NCI-H2081 (cell line): Measurements from ENCODE around the gene DUSP28.

Source experiments
- DNase-seq, 2 experiments: peaks; one replicate each; lab custom pipeline; 2025; lab: John Stamatoyannopoulos, UW

The DUSP28 gene

DNA sequence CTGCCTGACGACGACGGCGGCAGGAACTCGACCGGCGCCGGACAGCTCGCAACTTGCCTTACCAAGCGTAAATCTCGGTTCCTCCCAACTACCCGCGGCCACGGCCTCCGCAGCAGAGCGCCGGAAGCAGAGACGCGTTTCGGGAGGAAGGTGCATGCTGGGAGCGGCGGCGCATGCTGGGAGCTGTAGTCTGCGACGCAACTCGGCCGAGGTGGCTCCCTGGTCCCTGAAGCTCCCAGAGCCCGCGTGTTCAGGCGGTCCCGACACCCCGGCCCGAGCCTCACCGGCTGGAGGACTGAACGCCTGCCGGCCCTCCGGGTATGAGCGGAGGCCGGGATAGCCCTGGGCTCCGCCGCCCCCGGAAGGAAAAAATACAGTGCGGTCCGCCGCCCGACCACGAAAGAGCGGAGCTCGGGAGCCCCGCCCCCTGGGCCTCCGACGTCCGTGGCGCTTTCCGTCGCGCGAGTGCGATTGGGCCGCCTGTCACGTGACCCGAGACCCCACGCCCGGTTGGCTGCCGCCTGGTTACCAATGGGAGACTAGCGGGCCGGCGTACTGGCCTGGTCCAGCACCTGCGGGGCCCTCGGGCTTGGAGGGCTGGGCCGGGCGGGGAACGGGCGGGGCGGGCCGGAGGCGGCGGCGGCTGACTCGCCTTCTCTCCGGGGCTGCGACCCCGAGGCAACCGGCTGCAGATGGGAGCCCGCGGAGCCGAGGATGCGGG is 26.2 kb downstream of the DUSP28 start, which contains the start of gene CAPN10:
CAPN10 (plus strand) TSS at position 537 of the 721 bp plus-strand sequence; CDS start at position 715, 178 bp downstream.
- peak; percentile 95 to 97 for DNase-seq

DNA sequence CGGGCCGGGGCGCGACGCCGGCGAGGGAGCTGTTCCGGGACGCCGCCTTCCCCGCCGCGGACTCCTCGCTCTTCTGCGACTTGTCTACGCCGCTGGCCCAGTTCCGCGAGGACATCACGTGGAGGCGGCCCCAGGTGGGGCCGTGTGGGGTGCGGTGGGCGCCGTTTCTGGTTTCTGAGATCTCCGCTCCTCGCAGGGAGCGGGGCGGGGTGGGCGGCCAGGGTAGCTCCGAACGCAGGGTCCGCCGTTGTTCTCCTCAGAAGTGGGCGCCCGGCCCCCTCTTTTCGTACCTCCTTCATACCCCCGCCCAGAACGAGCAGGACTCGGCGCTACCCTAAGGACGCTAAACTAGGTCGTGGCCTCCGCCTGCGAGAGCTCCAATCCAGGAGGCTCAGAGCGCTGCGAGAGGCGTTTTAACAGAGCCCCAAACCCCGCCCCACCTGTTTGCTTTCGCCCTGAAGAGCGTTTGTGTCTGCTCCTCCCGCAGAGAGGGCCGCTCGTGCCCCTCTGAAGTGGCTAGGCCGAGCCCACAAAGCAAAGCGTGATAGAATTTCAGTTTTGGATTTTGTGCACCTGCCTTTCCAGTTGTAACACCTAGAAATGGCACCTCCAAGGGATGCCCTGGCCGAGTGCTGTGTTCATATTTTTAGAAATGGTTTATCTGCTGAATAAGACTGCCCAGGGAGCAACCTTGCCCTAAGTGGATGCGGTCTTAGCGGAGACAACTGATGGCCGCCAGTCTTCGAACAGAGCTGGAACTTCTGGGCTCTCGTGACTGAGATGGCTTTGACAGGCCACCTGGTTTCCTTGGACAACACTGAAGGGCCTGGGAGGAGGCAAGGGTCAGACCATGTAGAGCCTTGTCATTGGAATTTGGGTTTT is 27.0 kb downstream of the DUSP28 start:
- DNase-seq, result peak; percentile 33 to 75

DNA sequence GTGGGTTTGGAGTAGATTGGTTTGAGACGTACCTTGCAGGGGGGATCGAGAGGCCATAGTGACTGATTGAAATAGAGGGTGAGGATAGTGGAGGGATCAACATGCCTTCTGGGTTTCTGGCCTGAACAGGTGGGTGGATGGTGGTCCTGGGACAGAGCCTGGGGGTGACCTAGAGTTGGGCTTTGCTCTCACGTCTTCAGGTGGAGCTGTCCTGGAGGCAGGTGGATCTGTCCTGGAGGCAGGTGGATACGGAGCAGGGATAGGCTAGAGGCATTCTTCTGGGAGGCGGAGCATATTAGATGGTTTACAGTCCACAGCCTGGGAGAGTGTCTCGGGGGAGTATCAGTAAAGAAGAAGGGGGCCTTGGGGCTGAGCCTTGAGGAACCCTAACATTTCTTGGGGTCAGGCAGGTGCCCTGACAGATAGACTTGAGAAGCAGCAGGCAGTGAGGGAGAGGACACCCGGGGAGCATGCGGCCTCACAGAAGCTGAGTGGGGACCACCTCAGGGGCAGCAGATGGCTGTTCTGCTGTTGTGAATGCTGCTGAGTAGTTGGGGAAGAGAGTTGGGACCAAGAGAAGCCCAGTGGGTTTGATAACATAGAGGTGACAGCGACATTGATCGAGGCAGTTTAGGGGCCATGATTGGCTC is 28.0 kb downstream of the DUSP28 start:
- DNase-seq, result no peak

DNA sequence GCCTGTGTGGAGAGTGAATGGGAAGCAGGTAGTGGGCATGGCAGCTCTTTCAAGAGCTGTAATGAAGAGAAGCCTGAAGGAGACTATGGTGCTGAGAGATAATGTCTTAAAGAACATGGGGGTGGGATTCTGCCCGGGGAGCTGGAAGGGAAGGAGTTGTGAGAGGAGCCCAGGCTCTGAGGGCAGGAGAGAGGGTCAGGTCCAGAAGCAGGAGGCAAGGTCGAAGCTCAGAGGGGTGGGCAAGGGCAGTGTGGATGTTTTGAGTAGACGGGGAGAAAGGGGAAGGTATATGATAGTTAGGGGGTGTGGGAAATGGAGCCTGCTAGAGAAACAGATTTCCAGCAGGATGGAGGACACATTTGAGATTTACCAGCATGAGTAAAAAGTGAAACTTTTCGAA is 28.5 kb downstream of the DUSP28 start:
- no peak for DNase-seq

DNA sequence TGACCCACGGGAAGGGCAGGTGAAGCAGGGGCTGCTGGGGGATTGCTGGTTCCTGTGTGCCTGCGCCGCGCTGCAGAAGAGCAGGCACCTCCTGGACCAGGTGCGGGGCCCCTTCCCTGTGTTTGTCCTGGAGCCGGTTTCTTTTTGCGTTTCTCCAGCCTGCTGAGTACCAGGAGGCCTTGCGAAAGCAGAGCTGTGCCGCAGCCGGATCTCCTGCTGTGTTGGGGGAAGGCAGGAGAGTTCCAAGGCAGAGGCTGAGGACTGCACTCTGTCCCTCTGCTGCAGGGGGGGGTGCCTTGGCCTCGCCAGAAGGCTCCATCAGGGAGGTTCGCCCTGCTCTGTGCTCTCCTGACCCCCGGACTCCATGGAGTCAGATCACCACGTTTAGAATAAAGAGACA is 29.2 kb downstream of the DUSP28 start:
- DNase-seq, result no peak

DNA sequence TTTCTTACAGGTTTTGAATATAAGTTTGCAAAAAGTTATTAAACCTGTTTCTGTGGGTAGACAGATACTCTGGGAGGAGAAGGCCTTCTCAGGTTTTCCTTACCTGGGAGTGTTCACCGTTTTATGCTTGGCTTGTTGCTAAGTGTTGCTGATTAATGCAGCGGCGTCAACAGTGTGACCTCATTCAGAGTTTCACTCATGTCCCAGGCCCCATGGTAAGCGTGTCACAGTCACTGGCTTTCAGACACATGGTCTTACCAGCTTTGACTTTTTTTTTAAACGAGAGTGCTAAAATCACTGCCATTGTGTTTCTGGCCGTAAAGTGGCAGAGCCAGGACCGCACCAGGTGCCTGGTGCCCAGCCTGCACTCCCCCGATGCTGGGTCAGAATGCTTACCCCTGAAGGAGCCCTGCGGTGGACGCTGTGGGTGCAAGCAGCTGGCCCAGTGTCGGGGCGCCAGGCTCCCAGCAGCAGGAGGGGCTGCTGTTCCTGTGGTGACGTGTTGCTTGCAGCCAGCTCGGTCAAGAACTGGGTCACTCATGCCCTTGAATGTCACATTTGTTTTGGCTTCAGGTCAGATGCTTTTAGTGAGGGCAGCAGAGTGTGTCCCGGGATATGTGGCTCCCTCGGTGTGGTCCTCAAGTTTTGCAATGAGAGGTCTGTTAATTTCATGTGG is 29.8 kb downstream of the DUSP28 start:
- no peak for DNase-seq

DNA sequence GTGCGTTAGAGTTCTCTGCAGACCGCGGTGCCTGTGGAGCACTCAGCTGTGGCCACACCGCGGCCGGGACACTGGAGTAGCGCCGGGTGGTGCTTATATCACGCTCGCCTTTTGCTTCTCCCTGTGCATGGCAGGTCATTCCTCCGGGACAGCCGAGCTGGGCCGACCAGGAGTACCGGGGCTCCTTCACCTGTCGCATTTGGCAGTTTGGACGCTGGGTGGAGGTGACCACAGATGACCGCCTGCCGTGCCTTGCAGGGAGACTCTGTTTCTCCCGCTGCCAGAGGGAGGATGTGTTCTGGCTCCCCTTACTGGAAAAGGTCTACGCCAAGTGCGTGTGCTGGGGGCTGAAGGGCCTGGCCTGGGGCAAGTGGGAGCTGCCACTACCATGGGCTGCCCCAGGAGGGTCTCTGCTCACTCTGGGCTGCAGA is 30.5 kb downstream of the DUSP28 start:
- DNase-seq, result no peak

DNA sequence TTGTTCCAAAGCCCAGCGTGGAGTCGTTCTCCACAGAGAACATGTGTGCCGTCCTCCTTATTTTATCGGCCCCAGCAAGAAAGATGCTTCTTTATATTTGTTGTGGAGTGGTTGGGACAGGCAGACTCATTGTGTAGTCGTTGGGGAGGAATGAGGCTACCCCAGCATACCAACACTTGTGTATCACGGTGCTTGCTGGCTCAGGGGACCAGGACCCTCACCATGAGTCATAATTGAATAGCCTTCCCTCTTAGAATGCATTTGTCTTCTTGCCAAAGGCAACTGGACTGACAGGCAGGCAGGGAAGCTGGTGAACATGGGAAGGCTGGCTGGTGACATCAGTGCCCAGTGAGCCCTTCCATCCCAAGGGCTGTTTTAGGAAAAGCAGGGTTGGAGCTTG is 31.1 kb downstream of the DUSP28 start:
- no peak for DNase-seq

DNA sequence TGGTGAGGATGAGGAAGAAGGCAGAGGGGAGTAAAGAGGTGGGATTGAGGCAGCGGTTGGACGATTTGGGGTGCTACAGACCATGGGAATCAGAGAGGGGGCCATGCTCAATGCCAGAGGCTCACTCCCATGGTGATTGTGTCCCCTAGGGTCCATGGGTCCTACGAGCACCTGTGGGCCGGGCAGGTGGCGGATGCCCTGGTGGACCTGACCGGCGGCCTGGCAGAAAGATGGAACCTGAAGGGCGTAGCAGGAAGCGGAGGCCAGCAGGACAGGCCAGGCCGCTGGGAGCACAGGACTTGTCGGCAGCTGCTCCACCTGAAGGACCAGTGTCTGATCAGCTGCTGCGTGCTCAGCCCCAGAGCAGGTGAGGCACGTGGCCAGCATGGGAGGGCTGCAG is 31.6 kb downstream of the DUSP28 start:
- DNase-seq, result no peak

DNA sequence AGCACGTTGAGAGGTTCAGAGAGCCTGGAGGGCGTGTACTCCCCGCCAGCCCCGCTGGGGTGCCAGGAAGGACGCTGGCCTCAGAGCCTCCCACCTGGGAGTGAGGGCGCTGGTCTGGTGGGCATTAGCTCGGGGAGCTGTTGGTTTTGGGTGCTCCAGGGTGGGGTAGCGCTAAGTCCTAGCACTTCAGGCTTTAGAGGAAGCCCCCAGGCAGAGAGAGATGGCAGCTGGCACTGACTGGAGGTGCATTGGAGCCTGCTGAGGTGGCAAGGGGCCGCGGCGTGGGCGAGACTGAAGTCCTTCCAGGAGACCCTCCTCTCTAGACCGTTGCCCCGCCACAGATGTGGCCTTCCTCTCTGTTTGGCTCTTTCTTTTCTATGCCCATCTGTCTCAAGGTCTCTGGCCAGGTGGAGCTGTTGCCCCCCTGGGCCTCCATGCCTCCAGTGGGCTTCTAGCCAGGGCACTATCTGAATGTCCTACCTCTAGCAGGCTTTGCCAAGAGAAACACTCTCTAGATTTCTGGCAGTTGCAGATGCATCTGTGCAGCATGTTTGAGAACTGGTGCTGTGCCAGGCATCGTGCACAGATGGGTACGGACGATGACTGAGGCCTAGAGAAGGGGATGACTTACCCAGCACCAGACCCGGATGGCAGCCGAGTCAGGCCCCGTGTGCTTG is 33.0 kb downstream of the DUSP28 start:
- DNase-seq, result no peak

DNA sequence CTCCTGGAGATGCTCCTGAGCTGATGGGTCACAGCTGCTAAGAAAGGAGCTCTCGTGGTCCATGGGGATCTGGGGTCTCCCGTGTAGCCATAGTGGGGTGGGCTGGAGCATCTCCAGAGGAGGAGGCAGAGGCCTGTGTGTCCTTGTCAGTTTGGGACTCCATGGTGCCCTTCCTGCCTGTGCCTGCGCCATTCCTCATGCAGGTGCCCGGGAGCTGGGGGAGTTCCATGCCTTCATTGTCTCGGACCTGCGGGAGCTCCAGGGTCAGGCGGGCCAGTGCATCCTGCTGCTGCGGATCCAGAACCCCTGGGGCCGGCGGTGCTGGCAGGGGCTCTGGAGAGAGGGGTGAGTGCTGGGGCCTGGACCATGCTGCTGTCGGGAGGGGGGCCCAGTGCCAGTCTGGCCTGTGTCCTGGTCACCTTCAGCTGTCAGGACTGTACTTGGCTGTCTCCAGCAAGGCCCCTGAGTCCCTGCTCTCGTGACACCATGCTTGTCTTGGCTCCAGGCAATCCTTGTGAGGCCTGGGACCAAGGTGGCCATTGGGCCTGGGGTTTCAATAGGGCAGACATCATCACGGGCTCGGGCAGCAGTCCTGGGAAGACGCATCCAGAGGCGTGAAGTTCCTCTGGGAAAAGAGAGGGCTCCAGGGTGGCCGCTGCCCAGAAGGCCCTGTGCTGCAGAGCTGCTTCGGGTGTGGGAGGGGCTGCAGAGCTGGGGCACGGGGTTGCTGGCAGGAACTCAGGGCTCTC is 33.7 kb downstream of the DUSP28 start:
- DNase-seq, result no peak

DNA sequence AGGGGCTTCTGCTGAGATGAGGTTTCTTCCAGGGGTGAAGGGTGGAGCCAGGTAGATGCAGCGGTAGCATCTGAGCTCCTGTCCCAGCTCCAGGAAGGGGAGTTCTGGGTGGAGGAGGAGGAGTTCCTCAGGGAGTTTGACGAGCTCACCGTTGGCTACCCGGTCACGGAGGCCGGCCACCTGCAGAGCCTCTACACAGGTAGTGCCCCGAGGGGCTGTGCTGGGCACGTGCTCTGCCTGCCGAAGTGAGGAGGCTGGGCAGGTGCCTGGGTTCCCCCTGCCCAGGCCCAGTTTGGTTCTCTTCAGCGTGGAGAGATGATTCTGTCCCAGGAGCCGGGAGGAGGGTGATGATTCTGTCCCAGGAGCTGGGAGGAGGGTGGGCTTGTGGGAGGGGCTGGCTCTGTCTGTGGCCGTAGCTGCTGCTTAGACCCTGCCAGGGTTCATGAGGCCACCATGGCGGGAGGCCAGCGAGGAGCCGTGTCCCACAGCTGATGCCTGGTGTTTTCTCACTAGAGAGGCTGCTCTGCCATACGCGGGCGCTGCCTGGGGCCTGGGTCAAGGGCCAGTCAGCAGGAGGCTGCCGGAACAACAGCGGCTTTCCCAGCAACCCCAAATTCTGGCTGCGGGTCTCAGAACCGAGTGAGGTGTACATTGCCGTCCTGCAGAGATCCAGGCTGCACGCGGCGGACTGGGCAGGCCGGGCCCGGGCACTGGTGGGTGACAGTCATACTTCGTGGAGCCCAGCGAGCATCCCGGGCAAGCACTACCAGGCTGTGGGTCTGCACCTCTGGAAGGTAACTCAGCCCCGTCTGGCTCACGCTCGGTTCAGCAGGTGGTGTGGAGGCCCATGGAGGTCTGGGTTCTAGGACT is 34.6 kb downstream of the DUSP28 start:
- no peak for DNase-seq

DNA sequence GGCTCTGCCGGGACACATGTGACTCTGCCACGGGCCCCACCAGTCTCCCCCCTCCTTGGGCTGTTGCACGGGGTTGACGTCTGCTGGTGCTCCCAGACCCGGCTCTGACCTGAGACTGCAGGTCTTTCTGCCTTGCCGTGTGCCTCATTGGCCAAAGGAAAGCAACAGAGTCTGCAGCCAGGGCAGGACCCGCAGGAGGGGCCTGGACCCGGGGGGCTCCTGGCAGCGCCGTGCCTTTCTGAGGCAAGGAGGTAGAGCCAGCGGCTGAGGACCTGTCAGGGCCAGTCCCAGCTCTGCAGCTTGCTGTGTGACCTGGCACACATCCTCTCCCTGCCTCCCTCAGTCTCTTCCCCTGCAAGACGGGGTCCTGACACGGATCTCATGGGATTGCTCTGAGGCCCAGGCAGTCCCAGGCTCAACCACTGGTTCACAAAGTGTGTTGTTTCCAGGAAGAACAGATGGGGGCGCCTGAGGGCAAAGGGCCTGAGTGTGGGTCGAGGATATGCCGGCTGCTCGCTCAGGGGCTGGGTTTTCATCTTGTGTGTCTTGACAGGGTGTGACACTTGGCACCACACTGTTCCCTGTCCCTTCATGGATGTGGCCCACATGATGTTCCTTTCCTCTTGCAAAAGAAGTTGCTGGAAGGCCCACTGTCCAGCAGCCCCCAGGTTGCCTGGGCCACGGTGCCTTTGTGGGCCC is 35.4 kb downstream of the DUSP28 start:
- DNase-seq, result peak in 1 of 2 experiments; percentile 11

DNA sequence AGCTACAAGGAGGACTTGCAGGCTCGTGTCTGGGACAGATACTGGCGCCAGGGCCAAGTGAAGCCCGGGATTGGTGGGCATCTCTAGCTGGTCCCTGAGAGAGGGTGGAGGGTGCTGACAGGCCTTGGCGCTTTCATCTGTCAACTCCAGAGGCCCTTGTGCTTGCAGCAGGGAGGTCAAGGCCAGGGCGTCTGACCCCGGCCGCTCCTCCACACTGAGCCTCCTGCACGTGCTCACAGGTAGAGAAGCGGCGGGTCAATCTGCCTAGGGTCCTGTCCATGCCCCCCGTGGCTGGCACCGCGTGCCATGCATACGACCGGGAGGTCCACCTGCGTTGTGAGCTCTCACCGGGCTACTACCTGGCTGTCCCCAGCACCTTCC is 35.9 kb downstream of the DUSP28 start:
- DNase-seq, result no peak

DNA sequence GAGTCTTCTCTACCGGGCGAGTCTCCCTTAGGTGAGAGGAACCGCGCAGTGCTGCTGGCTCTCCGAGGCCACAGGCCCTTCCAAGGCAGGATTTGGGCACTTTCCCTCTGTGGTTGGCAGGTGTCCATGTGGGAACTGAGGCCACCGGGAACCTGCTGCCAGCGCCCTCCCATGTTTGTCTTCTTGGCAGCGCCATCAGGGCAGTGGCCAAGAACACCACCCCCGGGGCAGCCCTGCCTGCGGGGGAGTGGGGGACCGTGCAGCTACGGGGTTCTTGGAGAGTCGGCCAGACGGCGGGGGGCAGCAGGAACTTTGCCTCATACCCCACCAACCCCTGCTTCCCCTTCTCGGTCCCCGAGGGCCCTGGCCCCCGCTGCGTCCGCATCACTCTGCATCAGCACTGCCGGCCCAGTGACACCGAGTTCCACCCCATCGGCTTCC is 36.4 kb downstream of the DUSP28 start:
- no peak for DNase-seq

DNA sequence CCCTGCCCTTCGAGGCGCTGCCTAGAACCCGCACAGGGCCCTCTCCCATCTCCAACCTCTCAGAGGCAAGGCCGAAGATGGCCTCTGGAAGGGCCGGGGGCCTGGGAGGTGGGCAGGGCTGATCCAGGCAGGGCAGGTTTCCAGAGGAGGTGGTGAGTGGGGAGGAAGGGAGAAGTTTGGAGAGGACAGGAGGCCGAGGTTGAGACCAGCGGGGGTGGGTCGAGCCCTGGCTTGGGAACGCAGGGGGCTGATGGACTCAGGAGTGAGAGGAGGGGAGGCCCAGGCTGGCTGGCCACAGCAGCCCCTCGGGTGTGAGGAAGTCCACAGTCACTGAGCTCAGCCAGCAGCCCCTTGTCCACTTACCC is 36.9 kb downstream of the DUSP28 start:
- no peak for DNase-seq

DNA sequence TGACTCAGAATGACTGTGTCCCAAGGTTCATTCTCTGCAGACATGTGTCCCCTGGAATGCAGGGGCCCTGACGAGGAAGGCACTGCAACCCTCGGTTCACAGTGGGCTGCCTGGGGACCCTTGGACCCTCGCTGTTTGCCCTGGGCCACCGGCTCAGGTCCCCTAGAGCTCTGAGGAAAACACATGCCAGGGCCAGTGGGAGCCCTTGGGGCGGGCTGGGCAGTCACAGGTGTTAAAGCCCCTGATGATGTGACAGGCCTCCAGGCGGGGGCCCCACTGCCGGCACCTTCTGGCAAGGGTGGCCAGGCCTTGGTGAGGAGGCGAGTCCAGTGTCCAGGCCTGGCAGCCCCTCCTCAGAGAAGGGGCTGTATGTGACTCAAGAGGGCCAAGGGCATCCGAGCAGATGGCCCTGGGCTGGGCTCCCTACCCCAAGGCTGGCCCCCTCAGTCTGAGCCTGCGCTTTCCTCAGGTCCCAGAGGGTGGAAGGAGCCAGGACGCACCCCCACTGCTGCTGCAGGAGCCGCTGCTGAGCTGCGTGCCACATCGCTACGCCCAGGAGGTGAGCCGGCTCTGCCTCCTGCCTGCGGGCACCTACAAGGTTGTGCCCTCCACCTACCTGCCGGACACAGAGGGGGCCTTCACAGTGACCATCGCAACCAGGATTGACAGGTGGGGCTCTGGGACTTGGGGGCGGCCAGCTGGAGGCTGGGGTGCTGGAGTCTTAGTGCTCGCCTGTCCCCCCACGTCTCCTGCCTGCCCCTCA is 37.4 kb downstream of the DUSP28 start:
- DNase-seq, result no peak

DNA sequence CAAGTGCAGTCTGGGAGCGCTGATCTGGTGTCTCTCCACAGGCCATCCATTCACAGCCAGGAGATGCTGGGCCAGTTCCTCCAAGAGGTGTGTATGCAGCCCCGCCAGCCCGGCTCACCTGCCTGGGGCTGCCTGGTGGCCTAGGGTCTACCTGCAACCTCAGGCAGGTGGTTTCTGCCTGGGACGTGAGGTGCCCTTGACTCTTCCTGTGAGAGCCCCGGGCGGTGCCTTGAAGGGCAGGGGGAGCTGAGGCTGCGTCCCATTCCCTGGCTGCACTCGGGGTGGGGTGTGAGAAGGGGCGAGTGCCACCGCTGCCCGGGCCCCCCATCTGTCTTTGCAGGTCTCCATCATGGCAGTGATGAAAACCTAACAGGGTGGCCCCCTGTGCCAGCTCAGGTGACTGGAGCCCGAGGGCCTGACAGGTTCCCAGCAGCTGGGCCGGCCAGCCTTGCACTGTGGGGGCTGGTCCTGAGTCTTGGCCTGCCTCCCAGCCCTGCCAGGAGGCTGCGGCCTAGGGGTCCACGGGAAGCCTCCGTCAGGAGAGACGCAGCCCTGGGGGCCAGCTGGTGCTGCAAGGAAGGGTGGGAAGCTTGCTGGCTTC is 38.3 kb downstream of the DUSP28 start:
- DNase-seq, result no peak
